Caco-2 (cell line): ENCODE data around the gene GATM. TPM values are rescaled to one million over a fixed set of nuclear protein-coding genes. Genes with fewer than 3 reads are reported as not detected.

Source experiments
- BruUV-seq: library from RNA; stranded (reverse); fragments of 400-500 nt; replicated peaks from 2 replicates; lab custom pipeline; 2021; lab: Mats Ljungman, UMichigan
- CTCF ChIA-PET: fragments of 300-600 bp; sonication (Branson Sonifier 250); formaldehyde crosslinking; loops from one replicate; lab custom pipeline; 2022; ENCODE audit warnings: antibody characterized with exemption; lab: Charles Lee
- POLR2A ChIA-PET: fragments of 300-600 bp; sonication (Branson Sonifier 250); formaldehyde crosslinking; loops from one replicate; lab custom pipeline; 2022; ENCODE audit warnings: antibody characterized with exemption; lab: Charles Lee
- DNase-seq, 2 experiments: peaks; one replicate each; pipeline versions ENCODE4 v3.0.0 to v3.0.0-alpha.2; 2020 to 2022
- H3K27me3 ChIP-seq: replicated peaks from 2 replicates; pipeline ENCODE4 v1.6.0; 2011; ENCODE audit warnings: low read length; ENCODE audit not compliant: control insufficient read depth, insufficient read depth
- H3K36me3 ChIP-seq: 2 replicates; pipeline ENCODE4 v1.5.1; 2011; ENCODE audit warnings: low read length; ENCODE audit not compliant: control insufficient read depth, insufficient read depth
- H3K4me1 ChIP-seq: fragments of 250-450 bp; sonication (Bioruptor Pico); 2 replicates; pipeline ENCODE4 v1.5.1; 2020; ENCODE audit warnings: mild to moderate bottlenecking
- H3K4me3 ChIP-seq: 2 replicates; pipeline ENCODE4 v1.5.1; 2011; ENCODE audit warnings: low read depth, mild to moderate bottlenecking, control low read depth, low read length
- H3K9me3 ChIP-seq: fragments of 250-450 bp; sonication (Bioruptor Pico); 2 replicates; pipeline ENCODE4 v1.5.1; 2020; ENCODE audit warnings: mild to moderate bottlenecking, moderate library complexity
- H3K27ac Mint-ChIP-seq: one replicate; pipeline ENCODE4 v1.8.0; 2022; ENCODE audit warnings: mixed read lengths; ENCODE audit not compliant: unreplicated experiment
- H3K27me3 Mint-ChIP-seq: one replicate; pipeline ENCODE4 v1.8.0; 2022; ENCODE audit warnings: mixed read lengths; ENCODE audit not compliant: insufficient read depth, unreplicated experiment
- H3K36me3 Mint-ChIP-seq: one replicate; pipeline ENCODE4 v1.8.0; 2022; ENCODE audit warnings: mild to moderate bottlenecking, mixed read lengths; ENCODE audit not compliant: insufficient read depth, unreplicated experiment
- H3K4me1 Mint-ChIP-seq: one replicate; pipeline ENCODE4 v1.8.0; 2022; ENCODE audit warnings: low read depth, mixed read lengths; ENCODE audit not compliant: unreplicated experiment
- H3K4me3 Mint-ChIP-seq: one replicate; pipeline ENCODE4 v1.8.0; 2022; ENCODE audit warnings: mild to moderate bottlenecking, moderate library complexity, mixed read lengths; ENCODE audit not compliant: unreplicated experiment
- H3K9me3 Mint-ChIP-seq: one replicate; pipeline ENCODE4 v1.8.0; 2022; ENCODE audit warnings: mixed read lengths; ENCODE audit not compliant: unreplicated experiment
- intact Hi-C: fragments of 100-400 bp; cut with micrococcal nuclease; formaldehyde crosslinking; loops from one replicate; pipeline ENCODE4 v1.10.0; 2022; ENCODE audit not compliant: unreplicated experiment
- total RNA-seq: library from RNA; stranded (reverse); gene quantifications from 2 replicates; pipeline ENCODE4 v1.2.3, GENCODE V29; 2022
- TF ChIP-seq, protein P1 (sequence below), 2 experiments: fragments of 200-600 bp in 1 of 2; IDR thresholded peaks; 1 replicate in 1 of 2; 2 replicates in 1 of 2; pipeline versions ENCODE4 v1.5.1 to v1.8.0; 2011 to 2022; ENCODE audit warnings: antibody characterized with exemption in 1 of 2, control low read depth in 1 of 2, inconsistent platforms in 1 of 2, low read depth in 1 of 2, low read length in 1 of 2, mild to moderate bottlenecking in 1 of 2, moderate library complexity in 1 of 2; ENCODE audit not compliant: insufficient read depth in 1 of 2, severe bottlenecking in 1 of 2, unreplicated experiment in 1 of 2

The GATM gene
- total RNA-seq, 1 experiment from 2014 or later = 4.4 TPM

DNA sequence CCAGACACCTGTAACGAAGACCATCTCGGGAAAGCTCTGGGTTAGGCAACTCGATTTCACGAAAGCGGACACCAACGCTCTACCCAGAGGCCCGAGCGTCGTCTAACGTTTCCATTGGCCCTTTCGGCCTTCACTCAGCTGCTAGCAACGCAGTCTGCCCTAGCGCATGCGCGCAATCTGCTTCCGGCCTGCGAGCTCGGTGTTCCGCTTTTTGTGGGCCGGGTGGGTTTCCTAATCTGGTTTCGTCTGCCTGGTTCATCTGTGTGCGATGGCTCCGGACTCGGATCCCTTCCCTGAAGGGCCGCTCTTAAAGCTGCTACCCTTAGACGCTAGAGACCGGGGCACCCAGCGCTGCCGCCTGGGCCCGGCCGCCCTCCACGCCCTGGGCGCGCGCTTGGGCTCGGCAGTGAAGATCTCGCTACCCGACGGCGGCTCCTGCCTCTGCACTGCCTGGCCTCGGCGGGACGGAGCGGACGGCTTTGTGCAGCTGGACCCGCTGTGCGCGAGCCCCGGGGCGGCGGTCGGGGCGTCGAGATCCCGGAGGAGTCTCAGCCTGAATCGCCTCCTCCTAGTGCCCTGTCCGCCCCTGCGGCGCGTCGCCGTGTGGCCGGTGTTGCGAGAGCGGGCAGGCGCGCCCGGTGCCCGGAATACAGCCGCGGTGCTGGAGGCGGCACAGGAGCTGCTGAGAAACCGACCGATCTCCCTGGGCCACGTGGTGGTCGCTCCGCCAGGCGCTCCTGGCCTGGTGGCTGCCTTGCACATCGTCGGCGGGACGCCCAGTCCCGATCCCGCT, 24.0 kb upstream of the GATM start:
- ChIA-PET CTCF (interaction anchor here (0.9 to 2.1 kb wide), 7 partner anchors 15 to 284 kb away, joined by 3 to 18 read pairs (median 4); no protein-coding TSS in a partner anchor), POLR2A (interaction anchor here (0.8 to 1.0 kb wide), 6 partner anchors 59 to 201 kb away, joined by 3 to 6 read pairs (median 4); no protein-coding TSS in a partner anchor)
- TF ChIP-seq, protein P1, sequence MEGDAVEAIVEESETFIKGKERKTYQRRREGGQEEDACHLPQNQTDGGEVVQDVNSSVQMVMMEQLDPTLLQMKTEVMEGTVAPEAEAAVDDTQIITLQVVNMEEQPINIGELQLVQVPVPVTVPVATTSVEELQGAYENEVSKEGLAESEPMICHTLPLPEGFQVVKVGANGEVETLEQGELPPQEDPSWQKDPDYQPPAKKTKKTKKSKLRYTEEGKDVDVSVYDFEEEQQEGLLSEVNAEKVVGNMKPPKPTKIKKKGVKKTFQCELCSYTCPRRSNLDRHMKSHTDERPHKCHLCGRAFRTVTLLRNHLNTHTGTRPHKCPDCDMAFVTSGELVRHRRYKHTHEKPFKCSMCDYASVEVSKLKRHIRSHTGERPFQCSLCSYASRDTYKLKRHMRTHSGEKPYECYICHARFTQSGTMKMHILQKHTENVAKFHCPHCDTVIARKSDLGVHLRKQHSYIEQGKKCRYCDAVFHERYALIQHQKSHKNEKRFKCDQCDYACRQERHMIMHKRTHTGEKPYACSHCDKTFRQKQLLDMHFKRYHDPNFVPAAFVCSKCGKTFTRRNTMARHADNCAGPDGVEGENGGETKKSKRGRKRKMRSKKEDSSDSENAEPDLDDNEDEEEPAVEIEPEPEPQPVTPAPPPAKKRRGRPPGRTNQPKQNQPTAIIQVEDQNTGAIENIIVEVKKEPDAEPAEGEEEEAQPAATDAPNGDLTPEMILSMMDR (IDR thresholded peaks at IDR 0.05; ENCODE audit: insufficient read depth in 1 of 2, low read depth in 1 of 2, low read length in 1 of 2, severe bottlenecking in 1 of 2, unreplicated experiment in 1 of 2) = no peak
- Mint-ChIP-seq H3K9me3 (no peaks in the 10 kb centered on the region), H3K4me3 (peak overlapping the region; percentile 93), H3K36me3 (peaks cover 31% of the 10 kb centered on the region), H3K27me3 (no peaks in the 10 kb centered on the region), H3K27ac (peak overlapping the region; percentile 86), H3K4me1 (peaks cover 6% of the 10 kb centered on the region)
- Histone ChIP-seq H3K36me3 (peaks cover 3% of the 10 kb centered on the region), H3K4me1 (no peaks in the 10 kb centered on the region; the same call in 1 of the 2 replicates), H3K4me3 (peak overlapping the region; percentile 98), H3K27me3 (no peaks in the 10 kb centered on the region), H3K9me3 (no peaks in the 10 kb centered on the region; the same call in 1 of the 2 replicates)
- intact Hi-C loops = loop anchor here (1.0 to 2.0 kb wide), 4 partner anchors 54 to 202 kb away; partner anchors contain the start of gene BLOC1S6
- TSS peak; percentile 8 for BruUV-seq
- peak; percentile 97 to 98 for DNase-seq

DNA sequence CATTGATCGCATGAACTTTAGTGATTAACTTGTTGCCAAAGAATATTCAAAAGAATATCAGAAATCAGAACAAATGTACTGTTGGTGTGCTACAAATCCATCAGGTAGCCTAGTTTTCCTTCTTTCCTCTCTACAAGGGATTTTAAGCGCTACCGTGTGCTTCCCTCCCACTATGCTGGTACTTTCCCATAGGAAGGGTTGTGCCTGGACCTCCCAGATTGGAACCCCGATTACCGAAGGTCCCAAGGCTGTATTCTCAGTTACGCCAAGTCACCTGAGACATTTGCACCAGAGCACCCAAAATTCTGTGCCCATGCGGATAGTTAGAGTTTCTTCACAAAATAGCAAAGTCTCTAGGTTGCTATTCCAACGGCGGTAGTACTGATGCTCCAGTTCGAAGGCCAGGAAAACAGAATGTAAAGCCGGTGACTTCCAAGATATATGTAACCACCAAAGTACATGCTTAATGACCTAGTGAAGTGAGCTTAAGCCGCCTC, 23.4 kb upstream of the GATM start:
- Histone ChIP-seq H3K4me1 (no peaks in the 10 kb centered on the region; the same call in 1 of the 2 replicates), H3K4me3 (peak overlapping the region; percentile 98), H3K27me3 (no peaks in the 10 kb centered on the region), H3K9me3 (no peaks in the 10 kb centered on the region; the same call in 1 of the 2 replicates), H3K36me3 (no peaks in the 10 kb centered on the region)
- Mint-ChIP-seq H3K9me3 (no peaks in the 10 kb centered on the region), H3K4me3 (peak overlapping the region; percentile 93), H3K27me3 (no peaks in the 10 kb centered on the region), H3K4me1 (peaks cover 3% of the 10 kb centered on the region), H3K36me3 (peaks cover 25% of the 10 kb centered on the region), H3K27ac (peak overlapping the region; percentile 86)
- ChIA-PET CTCF (interaction anchor here (0.9 to 2.1 kb wide), 7 partner anchors 15 to 284 kb away, joined by 3 to 18 read pairs (median 4); no protein-coding TSS in a partner anchor), POLR2A (interaction anchor here (0.8 to 1.0 kb wide), 5 partner anchors 58 to 201 kb away, joined by 3 to 6 read pairs (median 4); no protein-coding TSS in a partner anchor)
- TF ChIP-seq, protein P1 (IDR thresholded peaks at IDR 0.05; ENCODE audit: insufficient read depth in 1 of 2, low read depth in 1 of 2, low read length in 1 of 2, severe bottlenecking in 1 of 2, unreplicated experiment in 1 of 2) = no peak
- no peak for DNase-seq
- intact Hi-C loops = loop anchor here (1.0 to 2.0 kb wide), 4 partner anchors 55 to 201 kb away; partner anchors contain the start of gene BLOC1S6
- TSS peak; percentile 93 for BruUV-seq
